Ramos (cell line): ENCODE measurements around the gene DAB1.
"Not testable (repeated sequence)": the region's sequence is repeated elsewhere in the genome, so short reads cannot be mapped to it uniquely, and the experiment has no call there.

Experiments used
- in situ Hi-C: fragments of 300-500 bp; cut with MboI; formaldehyde crosslinking; loops from one replicate; pipeline ENCODE4 v1.14.3; 2022; ENCODE audit warnings: low sequenced_read_pairs; ENCODE audit not compliant: unreplicated experiment

Gene DAB1

DNA sequence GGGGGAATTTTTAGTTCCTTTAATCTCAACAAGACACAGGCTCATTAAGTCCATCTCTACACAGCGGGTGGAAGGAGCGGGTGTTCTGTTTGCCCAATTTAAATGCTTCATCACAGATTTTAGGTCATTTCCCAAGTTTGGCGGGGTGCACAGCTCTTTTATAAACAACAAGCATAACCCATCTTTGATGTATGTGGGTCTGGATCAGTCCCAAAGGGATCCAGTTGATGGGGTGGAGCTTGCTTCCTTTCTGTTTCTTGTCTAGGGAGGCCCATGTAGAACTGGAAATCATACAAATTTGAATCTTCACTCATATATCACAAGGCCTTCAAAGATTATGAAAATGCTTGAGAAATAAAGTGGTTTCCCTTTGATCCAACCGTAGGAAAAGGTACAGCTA is 317.6 kb downstream of the DAB1 start:
- in situ Hi-C loops: no loop called here

DNA sequence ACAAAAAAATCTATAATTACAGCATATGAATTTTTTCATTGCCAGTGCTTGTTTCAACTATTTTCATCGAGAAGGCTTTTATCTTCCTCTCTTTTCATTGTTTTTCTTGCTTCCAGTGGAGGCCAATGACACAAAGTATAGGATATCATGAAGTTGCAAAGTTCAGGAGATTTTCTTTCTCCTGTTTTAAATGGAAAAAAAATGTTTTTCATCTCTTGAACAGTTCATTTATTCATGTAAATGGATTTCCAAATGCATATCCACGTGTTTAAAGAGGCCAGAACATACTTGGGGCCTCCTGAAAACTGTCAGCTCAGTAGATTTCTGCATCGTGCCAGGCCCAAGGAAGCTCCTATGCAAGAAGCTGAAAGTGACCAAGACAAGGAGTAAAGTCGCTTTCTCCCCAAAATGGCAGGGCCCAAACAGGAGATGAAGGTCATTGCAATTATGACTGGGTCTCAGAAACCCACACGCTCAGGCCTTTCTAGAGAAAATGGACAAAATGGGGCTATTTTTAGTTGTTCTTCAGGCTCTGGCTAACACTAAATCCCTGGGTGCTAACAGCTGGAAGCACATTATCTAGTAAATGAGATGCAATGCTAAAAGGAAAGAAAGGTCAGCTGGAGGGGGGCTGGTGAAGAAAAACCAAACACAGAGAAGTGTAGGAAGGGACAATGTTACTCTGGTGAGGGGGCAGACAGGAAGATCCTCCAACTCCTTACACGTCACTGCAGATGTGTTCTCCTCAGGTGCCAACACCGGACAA is 321.1 kb downstream of the DAB1 start:
- in situ Hi-C loops: no loop called here

DNA sequence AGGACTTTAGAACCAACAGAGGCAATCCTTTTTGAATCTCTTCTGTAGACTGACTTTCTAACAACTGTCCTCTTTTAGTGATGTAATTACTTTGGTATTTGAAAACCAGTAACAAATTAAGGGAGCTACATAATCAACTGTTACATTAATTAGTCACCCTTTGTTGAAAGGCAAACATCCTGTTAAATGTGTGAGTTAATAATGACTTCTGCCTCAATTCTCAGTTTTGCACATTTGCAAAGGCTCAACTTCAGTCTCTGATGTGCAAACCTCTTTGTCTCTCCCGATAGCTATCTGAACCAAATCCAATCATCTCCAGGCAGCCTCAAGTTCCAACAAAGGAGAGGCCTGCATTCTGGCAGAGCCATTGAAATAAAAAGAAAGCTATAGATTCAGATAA is 322.7 kb downstream of the DAB1 start:
- in situ Hi-C loops: no loop called here

DNA sequence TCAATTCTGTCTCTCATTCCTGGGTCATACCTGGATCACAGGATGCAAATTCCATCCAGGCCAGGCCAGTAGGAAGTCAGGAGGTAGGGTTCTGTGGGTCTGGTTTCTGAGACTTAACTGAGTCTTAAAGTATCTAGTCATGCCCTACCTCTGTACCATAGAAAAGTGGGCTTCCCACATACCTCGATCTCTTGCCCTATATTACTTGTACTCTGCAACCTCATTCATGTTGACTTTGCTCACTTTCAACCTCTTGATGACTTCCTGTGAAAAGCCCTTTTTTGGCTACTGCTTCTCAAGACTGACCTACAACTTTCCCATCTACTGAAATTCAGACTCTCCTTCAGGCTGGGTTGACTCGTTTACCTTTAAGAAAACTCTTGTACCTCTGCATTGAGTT is 329.1 kb downstream of the DAB1 start:
- in situ Hi-C loops: no loop called here

DNA sequence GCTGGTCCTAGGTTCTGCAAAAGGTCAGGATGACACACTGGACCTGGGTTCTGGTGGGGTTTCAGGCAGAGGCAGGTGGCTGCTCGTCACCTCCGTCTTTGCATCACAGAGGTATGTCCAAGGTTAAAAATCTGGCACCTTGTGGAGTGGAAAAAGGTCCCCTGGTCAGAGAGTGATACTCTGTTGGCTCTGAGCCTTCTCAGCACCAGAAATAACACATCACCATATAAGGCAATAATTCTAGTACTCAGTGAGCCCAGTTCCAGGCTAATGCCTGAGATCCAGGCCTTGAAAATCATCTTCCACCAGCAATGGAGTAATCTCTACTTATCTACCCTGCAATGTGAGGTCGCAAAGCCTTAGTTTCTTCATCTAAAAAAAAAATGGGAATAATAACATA is 330.7 kb downstream of the DAB1 start:
- in situ Hi-C loops: no loop called here

DNA sequence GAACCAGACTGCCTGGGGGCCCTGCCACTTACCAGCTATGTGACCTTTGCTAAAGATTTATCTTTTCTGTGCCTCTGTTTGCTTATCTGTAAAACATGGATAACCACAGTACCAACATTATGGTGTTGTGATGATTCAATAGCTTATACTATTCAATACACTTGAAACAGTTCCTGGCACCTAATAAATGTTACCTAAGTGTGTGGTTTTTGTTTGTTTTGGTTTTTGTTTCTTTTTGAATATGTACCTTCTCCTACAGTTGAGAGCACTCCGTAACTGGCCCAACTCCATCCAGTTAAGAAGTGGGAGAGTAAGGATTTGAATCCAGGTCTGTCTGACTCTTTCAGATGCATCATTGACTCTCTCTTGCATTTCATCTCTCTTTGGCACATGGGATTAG is 332.2 kb downstream of the DAB1 start:
- in situ Hi-C loops: no loop called here

DNA sequence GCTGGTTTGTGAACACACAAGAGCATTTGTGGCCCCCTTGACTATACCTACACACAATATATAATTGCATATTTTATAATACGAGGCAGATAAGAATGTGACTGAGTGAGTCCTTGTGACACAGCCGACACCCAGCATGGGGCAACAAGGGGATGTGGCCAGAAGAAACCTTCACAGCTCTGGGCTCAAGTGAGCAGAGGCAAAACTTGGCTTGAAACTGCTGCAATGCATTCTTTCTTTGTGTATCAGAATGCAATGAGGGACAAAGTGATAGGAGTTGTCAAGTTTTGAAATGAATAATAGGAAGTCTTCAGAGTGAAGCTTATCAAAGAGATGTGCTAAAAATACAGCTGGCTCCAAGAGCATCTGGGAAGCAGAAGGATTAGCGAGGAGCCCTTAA is 334.0 kb downstream of the DAB1 start:
- in situ Hi-C loops: no loop called here

DNA sequence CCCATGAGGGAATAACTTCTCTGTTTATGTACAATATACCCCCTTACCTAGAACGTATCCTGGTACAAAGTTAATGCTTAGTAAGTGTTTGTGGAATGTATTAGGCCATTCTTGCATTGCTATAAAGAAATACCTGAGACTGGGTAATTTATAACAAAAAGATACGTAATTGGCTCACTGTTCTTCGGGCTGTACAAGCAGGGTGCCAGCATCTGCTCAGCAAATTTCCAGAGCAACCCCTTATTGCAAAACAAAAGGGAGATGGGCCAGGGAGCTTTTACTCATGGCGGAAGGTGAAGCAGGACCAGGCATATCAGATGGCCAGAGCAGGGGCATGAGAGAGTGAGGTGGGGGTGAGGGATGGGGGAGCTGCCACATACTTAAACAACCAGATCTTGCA is 334.6 kb downstream of the DAB1 start:
- in situ Hi-C loops: no loop called here

DNA sequence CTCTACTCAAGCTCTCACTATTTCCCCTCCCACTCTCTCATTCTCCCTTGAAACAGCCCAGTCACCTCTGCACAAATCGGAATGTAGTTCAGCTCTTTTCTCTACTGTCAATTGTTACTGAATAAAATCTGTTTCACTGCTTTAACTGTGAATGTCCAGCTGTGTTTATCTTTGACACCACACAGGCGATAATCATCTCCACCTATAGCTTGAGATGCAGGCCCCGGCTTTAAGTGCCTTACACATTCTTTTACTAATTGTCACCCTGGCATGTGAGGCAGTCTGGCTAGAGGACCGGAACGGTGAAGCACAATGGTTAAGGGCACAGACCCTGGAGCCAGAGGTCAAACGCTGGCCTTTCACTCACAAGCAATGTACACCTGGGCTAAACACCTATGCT is 335.2 kb downstream of the DAB1 start:
- in situ Hi-C loops: no loop called here

DNA sequence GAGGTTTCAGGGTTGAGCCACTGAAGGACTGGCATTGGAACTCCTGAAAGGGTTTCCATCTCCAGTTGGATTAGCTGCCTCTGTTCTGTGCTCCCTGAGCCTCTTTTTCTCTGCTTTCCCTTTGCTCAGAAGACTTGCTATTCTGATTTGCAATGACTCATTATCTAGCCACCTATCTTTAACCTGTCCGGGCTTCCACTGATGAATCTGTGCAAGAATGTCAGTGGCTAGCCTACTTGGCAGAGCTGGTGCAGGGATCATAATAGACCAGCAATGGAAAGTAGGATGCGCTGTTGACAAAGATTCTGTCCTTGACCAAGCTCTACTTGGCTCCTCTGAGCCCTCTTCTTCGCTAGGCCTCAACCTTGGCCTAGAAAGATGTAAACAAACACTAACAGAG is 336.2 kb downstream of the DAB1 start:
- in situ Hi-C loops: not testable (repeated sequence)

DNA sequence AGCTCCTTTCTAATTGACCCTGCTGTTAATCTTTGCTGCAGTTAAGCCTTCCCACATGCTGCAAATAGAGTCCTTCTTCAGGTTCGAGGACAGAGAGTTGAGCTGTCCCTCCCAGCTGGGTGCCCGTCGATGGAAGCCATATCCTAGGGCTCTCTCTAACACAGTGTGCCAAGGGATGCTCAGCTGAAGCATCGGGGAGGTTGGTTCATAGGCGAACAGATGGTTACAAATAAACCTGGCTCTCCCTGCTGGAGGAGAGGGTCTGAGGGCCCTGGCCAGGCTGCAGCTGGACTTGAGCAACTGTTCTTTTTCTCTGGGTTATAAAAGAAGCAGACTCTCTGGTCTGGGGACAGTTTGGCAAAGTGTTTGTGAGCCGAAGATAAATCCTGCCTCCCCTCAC is 337.7 kb downstream of the DAB1 start:
- in situ Hi-C loops: no loop called here

DNA sequence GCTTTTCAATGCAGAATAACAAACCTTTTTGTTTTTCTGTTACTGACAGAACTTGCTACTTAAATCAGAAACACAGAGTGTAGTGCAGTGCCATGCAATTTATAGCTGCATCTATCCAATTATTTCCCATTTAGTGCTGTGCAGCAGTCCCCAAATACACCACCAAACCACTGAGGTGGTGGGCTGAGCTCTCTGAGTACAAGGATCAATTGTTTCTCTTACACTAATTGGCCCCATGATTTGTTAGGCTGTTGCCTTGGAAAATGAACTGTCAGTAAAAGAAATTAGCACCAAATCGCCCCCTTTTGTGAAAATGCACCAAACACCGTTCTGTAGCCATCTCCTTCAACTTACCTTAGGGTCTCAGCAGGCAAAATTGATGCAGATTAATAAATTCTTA is 339.2 kb downstream of the DAB1 start:
- in situ Hi-C loops: no loop called here

DNA sequence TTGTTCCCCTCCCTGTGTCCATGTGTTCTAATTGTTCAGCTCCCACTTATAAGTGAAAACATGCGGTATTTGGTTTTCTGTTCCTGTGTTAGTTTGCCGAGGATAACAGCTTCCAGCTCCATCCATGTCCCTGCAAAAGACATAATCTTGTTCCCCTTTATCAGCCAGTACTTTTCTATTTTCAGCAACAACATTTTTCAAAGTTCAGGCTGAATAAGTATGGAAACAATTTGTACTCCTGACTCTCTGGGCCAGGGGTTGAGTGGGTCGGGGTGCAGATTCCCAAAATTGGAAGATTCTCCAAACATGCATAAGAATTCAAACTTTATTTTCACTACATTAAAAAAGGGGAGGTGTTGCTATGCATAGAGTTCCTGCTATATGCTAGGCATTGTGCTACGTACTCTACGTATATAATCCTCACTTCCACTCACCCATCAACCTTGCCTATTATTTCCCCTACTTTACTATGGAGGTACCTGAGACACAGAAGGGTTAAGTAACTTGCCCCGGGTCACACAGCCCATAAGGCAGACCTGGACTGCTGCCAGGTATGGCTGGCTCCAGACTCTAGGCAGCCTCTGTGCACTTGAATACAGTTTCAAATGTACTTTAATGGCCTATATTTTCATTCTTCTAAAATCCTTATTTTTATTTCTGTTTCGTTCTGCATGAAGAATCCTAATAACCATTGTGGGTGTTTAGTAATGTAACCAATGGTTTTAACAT is 341.0 kb downstream of the DAB1 start:
- in situ Hi-C loops: no loop called here

DNA sequence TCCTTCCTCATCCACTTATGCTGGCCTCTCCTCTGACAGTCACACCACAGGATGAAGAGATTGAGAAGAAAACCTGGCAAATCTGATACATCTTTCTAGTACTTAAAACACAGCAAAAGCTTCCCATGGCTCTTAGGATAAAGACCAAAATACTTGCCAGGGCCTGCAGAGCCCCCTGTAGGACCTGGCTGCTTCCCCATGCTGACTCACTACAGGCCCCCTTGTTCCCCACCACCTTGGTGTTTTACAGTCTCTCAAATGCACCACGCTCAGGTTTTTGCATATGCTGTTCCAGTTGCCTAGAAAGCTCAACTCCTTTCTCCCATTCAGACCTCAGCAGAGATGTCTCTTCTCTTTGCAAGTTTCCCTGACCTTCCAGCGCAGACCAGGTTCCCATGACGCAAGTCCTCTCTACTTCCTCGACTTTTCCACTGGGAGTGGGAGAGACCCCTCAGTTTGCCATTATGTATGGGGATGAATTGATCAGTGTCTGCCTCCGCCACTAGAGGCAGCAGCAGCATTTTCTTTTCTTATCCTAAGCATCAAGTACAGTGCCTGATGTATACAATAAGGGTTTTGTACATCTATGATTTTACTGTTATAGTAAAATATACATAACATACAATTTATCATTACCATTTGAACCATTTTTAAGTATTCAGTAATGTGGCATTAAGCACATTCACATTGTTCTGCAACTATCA is 344.3 kb downstream of the DAB1 start:
- in situ Hi-C loops: no loop called here

DNA sequence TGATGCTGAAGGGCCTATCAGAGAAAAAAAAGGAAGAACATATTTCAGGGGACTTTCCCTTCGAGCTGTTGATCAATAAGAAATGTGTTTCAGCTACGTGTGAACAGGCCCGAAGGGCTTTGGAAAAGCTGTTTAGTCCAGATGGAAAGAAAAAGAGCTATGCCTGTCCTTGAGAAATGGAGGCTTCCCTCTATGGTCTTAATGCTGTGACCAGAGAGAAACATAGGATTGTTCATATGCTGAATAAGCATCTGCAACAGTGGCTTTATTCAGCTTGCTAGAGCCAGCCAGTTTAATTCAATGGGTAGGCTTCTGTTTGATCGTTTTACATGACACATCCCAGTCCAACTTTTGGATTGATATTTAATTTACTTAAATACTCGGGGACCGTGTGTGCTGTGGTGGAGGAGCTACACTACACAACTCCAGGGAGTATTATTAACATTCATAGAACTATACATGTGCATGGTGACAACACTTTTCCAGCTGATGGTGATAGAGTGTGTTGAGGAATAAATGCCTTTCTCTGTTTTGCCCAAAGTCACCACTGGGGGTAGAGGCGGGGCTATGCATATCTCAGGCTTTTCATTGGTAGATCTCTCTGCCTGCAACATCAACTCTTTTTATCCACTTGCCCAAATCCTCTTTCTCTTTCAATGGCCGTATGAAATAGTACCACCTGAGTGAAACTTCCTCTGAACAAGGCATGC is 351.3 kb downstream of the DAB1 start:
- in situ Hi-C loops: no loop called here

DNA sequence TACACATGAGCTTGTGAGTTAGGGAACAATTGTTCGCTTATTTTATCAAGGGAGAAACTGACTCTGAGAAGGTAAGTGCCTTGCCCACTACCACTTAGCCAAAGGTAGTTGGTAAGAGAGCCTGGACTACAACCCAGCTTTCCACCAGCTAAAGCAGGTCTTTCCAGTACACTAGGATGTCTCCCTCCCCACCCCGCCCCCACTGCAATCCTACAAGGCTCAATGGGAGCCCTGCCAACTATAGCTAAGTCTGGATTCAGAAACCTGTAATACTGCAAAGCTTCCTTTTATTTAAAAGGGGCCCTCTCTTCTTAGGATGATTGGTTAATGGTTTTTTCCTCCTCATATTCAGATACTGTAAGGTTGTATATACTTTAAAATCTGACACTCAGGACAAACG is 356.0 kb downstream of the DAB1 start:
- in situ Hi-C loops: no loop called here

DNA sequence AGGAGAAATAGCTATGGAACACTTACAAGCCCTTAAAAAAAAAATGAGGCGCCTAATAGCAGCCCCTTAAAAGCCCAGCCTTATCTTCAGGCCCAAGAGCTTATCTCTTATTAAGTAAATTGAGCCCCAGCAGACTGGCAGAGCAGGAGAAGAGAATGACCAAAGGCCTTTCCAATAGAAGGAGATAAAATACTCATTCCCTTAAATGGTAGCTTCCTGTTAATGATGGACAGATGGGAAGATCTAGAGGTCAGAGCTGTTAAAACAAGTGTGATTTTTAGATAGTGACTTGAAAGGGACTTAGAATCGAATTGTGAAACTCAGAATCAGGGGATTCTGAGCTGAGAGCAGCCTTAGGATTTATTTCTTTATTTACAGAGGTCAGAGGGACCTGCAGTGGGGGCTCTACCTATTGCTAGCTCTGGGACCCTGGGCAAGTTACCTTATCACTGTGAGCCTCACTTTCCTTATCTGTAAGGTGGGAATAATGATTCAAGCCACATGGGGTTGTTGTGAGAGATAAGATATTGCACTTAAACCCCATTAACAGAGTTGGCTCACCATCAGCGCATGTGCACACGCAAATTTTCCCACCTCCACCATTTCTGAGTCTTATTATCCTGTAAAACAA is 356.8 kb downstream of the DAB1 start:
- in situ Hi-C loops: no loop called here

DNA sequence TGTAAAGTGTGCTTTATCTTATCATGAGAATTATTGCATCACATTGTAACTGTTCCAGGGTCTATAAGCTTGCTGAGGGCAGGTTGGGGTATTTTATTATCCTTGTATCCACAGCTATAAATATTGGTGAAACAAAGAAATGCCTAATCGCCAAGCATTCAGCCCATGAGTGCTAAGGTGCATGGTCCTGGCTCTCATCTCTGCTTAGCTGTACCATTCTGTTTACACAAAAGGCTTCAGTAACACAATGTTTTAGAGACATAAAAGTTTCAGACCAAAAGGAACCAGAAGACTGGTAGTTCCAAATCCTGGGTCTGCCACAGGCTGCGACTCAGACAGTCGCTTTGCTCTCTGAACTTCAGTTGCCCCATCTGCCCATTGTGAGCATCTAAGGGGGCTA is 358.4 kb downstream of the DAB1 start:
- in situ Hi-C loops: no loop called here

DNA sequence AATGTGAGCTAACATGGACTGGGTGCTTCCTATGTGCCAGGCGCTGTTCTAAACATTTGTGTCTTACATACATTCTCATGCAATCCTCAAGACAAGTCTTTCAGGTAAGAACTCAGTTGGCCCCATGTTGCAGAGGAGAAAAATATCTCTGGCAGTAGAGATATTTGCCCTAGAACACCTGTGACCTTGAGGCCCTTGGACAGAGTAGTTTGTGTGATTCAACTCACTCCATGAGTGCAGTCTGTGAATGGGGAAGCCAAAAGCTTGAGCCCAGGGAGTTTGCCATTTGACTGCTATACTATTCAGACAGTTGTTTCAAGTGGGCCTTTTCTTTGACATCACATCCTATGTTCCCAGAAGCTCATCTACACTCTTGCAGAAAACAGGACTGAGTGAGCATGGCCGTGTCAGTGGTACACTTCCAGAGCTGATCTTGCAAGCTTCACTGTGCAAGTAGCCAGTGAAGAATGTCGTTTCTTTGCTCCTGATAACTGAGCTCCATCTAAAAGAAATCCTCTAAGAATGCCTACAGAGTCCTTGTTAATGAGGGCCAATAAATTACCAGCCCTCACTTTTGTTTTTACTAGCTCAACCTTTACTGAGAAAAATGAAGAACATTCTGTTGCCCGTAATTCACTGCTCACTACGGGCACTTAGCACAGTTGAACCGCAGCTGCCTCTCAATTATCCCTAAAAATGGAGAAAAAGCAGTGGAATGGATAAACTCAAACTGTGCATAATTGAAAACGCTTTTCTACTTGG is 359.3 kb downstream of the DAB1 start:
- in situ Hi-C loops: no loop called here
